ENCODE measurements around the gene TMEM221.
A peak's percentile ranks its signal among the peaks of the same experiment; 100 is the strongest.

Gene TMEM221

GRCh38 chr19:17473041-17473440, 24.6 kb upstream of the TMEM221 start:
- DNase-seq (ENCODE audit: low read depth), result no peak

GRCh38 chr19:17471410-17472125, 23.1 kb upstream of the TMEM221 start:
- DNase-seq (ENCODE audit: low read depth), result no peak

GRCh38 chr19:17470068-17470841, 21.8 kb upstream of the TMEM221 start, which contains the start of gene SLC27A1:
SLC27A1 (plus strand) TSS chr19:17470524; CDS start chr19:17470541, 17 bp downstream.
- DNase-seq (ENCODE audit: low read depth), result peak; percentile 83

GRCh38 chr19:17469481-17470067, 21.1 kb upstream of the TMEM221 start:
- peak; percentile 86 for DNase-seq (ENCODE audit: low read depth)

GRCh38 chr19:17469092-17469480, 20.6 kb upstream of the TMEM221 start:
- DNase-seq (ENCODE audit: low read depth), result no peak

- no peak for DNase-seq (ENCODE audit: low read depth)
These were observed 20.0 kb upstream of the TMEM221 start for GRCh38 chr19:17468302-17469091.

- no peak for DNase-seq (ENCODE audit: low read depth)
These were observed 19.2 kb upstream of the TMEM221 start for GRCh38 chr19:17467471-17468301.

GRCh38 chr19:17466487-17466850, 18.0 kb upstream of the TMEM221 start:
- DNase-seq (ENCODE audit: low read depth), result no peak

- no peak for DNase-seq (ENCODE audit: low read depth)
These were observed 12.1 kb upstream of the TMEM221 start, which contains the start of gene NXNL1 for GRCh38 chr19:17460372-17461230. NXNL1 (minus strand) TSS chr19:17460926; CDS start chr19:17460869, 57 bp downstream.

- DNase-seq (ENCODE audit: low read depth), result no peak
These were observed 10.5 kb upstream of the TMEM221 start for GRCh38 chr19:17458970-17459369.

GRCh38 chr19:17457616-17458015, 9.1 kb upstream of the TMEM221 start:
- DNase-seq (ENCODE audit: low read depth), result no peak

- no peak for DNase-seq (ENCODE audit: low read depth)
These were observed 7.7 kb upstream of the TMEM221 start for GRCh38 chr19:17456127-17456526.

GRCh38 chr19:17455308-17456123, 7.0 kb upstream of the TMEM221 start:
- DNase-seq (ENCODE audit: low read depth), result no peak

- no peak for DNase-seq (ENCODE audit: low read depth)
These were observed 6.2 kb upstream of the TMEM221 start for GRCh38 chr19:17454576-17455071.

GRCh38 chr19:17451820-17452219, 3.4 kb upstream of the TMEM221 start:
- no peak for DNase-seq (ENCODE audit: low read depth)

- DNase-seq (ENCODE audit: low read depth), result peak; percentile 22
These were observed 2.0 kb upstream of the TMEM221 start for GRCh38 chr19:17450264-17451075.

GRCh38 chr19:17447704-17448130, 751 bp downstream of the TMEM221 start:
- no peak for DNase-seq (ENCODE audit: low read depth)

- DNase-seq (ENCODE audit: low read depth), result no peak
These were observed 2.8 kb downstream of the TMEM221 start for GRCh38 chr19:17445526-17446165.
